ENCODE data around the gene NR3C2.
"Not testable (repeated sequence)": the region's sequence is repeated elsewhere in the genome, so short reads cannot be mapped to it uniquely, and the experiment has no call there.

Gene NR3C2

GRCh38 chr4:148152868-148153625 is 289.2 kb downstream of the NR3C2 start:
- Mint-ChIP-seq H3K4me1 (no peaks in the 10 kb centered on the region), H3K4me3 (no peak overlapping the region), H3K9me3 (peaks cover 3% of the 10 kb centered on the region), H3K36me3 (peaks cover 51% of the 10 kb centered on the region), H3K27me3 (no peaks in the 10 kb centered on the region), H3K27ac (no peak overlapping the region)
- no peak for ATAC-seq

GRCh38 chr4:148151806-148152205 is 290.4 kb downstream of the NR3C2 start:
- H3K27ac Mint-ChIP-seq = no peak overlapping the region

DNA sequence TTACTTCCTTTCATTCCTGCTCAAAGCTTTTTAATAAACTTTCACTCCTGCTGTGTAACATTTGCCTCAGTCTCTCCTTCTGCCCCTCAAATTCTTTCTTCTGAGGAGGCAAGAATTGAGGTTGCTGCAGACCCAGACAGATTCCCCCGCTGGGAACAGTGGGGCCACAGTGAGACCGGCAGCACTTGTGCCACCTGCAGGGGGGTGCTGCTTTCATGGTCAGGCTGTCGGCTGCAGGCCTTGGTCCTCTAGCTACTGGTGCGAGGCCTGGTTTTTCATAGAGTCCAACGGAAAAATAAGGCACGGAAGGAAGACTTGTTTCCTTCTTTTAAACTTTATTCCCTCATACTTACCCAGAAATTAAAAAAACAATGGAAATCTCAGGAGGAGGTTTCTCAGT is 296.7 kb downstream of the NR3C2 start:
- ATAC-seq = no peak
- no peaks in the 10 kb centered on the region for H3K27me3 Mint-ChIP-seq
- H3K9me3 Mint-ChIP-seq = no peaks in the 10 kb centered on the region
- H3K4me3 Mint-ChIP-seq = no peak overlapping the region
- H3K4me1 Mint-ChIP-seq = no peaks in the 10 kb centered on the region
- H3K36me3 Mint-ChIP-seq = peaks cover 70% of the 10 kb centered on the region
- H3K27ac Mint-ChIP-seq = no peak overlapping the region

More at GRCh38 chr4:148151806-148152205, 290.4 kb downstream of the NR3C2 start:
- Mint-ChIP-seq H3K9me3 (no peaks in the 10 kb centered on the region), H3K36me3 (peaks cover 53% of the 10 kb centered on the region), H3K4me3 (no peak overlapping the region), H3K27me3 (no peaks in the 10 kb centered on the region), H3K4me1 (no peaks in the 10 kb centered on the region)
- no peak for ATAC-seq

DNA sequence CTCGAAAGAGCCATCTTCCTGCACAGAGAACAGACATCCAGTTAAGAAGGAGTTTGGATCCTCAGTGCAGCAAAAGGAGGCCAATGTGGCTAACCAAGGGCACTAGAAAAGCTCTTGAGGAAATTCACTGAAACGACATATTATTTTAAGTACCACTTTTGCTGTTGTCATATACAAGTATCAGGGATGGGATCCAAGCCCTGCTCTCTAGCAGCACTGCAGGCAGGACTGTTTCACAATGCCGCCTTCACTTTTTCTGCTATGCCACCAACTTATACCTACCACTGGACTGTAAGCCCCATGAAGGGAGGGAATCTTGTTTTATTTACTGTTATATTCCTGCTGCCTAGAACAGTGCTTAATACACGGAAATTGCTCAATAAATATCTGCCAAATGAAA is 299.0 kb downstream of the NR3C2 start:
- no peak for ATAC-seq
- H3K4me1 Mint-ChIP-seq = no peaks in the 10 kb centered on the region
- H3K9me3 Mint-ChIP-seq = no peaks in the 10 kb centered on the region
- no peak overlapping the region for H3K4me3 Mint-ChIP-seq
- no peaks in the 10 kb centered on the region for H3K27me3 Mint-ChIP-seq
- H3K27ac Mint-ChIP-seq = no peak overlapping the region
- peaks cover 70% of the 10 kb centered on the region for H3K36me3 Mint-ChIP-seq

DNA sequence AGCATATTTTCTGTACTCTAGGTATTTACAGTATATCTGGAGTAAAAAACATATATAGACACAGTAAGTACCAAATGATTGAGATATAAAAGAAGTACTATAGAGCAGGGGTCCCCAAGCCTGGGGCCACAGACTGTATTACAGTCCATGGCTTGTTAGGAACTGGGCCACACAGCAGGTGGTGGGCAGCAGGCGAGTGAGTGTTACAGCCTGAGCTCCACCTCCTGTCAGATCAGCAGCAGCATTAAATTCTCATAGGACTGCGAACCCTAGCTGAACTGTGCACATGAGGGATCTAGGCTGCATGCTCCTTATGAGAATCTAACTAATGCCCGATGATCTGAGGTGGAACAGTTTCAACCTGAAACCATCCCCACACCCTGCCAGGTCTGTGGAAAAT is 300.7 kb downstream of the NR3C2 start:
- ATAC-seq = no peak
- no peaks in the 10 kb centered on the region for H3K27me3 Mint-ChIP-seq
- H3K36me3 Mint-ChIP-seq = peaks cover 62% of the 10 kb centered on the region
- no peak overlapping the region for H3K4me3 Mint-ChIP-seq
- H3K27ac Mint-ChIP-seq = no peak overlapping the region
- no peaks in the 10 kb centered on the region for H3K4me1 Mint-ChIP-seq
- no peaks in the 10 kb centered on the region for H3K9me3 Mint-ChIP-seq

DNA sequence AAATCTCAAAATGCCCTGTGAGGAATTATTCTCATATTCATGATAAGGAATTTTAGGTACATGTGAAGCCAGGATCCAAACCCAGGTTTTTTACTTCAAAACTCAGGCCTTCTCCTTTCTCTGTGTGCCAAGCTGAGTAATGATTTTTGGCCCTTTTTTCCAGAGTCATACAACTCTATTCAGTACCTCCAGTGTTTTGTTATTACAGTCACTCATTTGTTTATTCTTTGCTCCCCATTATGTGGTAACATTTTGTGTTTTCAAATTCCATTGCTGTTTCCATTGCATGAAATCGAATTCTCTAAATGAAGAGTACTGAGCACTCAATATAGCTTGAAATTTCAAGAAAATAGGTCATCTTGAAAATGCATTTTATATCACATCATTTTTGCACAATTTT is 315.4 kb downstream of the NR3C2 start:
- ATAC-seq = no peak
- Mint-ChIP-seq H3K36me3 (peaks cover 45% of the 10 kb centered on the region), H3K4me3 (no peak overlapping the region), H3K4me1 (no peaks in the 10 kb centered on the region), H3K27ac (no peak overlapping the region), H3K9me3 (peaks cover 23% of the 10 kb centered on the region), H3K27me3 (no peaks in the 10 kb centered on the region)

DNA sequence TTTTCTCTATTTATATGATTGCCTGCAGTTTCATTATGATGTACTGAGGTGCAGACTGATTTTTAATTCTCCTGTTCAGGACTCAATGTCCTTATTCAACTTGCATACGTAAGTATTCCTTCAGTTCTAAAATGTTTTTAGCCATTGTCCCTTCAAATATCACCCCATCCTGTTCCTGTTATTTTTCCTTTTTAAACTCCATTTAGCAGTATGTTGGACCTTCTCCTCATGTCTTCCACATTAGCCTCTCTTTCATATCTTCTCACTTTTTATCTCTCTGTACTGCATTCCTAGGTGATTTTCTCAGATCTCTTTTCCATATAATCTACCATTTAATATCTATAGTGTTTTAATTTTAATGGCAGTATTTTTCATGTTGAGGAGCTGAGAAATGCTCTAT is 317.7 kb downstream of the NR3C2 start:
- H3K4me1 Mint-ChIP-seq = no peaks in the 10 kb centered on the region
- ATAC-seq = no peak
- no peaks in the 10 kb centered on the region for H3K27me3 Mint-ChIP-seq
- H3K4me3 Mint-ChIP-seq = no peak overlapping the region
- H3K27ac Mint-ChIP-seq = no peak overlapping the region
- peaks cover 20% of the 10 kb centered on the region for H3K9me3 Mint-ChIP-seq
- H3K36me3 Mint-ChIP-seq = peaks cover 47% of the 10 kb centered on the region

GRCh38 chr4:148123161-148123560 is 319.1 kb downstream of the NR3C2 start:
- H3K4me1 Mint-ChIP-seq, ATAC-seq, H3K27ac Mint-ChIP-seq, H3K4me3 Mint-ChIP-seq, H3K27me3 Mint-ChIP-seq: not testable (repeated sequence)
- peaks cover 20% of the 10 kb centered on the region for H3K9me3 Mint-ChIP-seq
- peaks cover 53% of the 10 kb centered on the region for H3K36me3 Mint-ChIP-seq

- peaks cover 17% of the 10 kb centered on the region for H3K9me3 Mint-ChIP-seq
- H3K4me3 Mint-ChIP-seq = no peak overlapping the region
- H3K4me1 Mint-ChIP-seq = no peaks in the 10 kb centered on the region
- no peak overlapping the region for H3K27ac Mint-ChIP-seq
- peaks cover 54% of the 10 kb centered on the region for H3K36me3 Mint-ChIP-seq
- no peak for ATAC-seq
- H3K27me3 Mint-ChIP-seq = no peaks in the 10 kb centered on the region
Observed at GRCh38 chr4:148120216-148120615, 322.0 kb downstream of the NR3C2 start.

DNA sequence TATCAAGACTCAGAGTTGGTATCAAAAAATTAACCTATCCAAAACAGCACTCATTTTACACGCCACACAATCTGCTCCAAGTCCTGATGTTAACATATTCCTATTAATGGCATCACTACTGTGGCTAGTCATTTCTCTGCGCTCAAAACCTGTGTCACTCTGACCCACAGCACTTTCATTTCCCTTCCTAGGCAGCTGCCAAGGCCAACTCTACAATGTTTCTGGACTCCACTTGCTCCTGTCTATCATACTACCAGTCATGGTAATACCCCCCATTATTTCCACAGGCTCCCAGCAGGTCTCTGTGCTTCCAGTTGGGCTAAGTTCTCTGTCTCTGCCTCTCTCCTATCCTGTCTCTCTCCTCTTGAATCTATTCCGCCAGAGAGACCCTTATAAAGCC is 323.6 kb downstream of the NR3C2 start:
- Mint-ChIP-seq H3K27me3 (no peaks in the 10 kb centered on the region), H3K27ac (no peak overlapping the region), H3K4me3 (no peak overlapping the region), H3K36me3 (peaks cover 55% of the 10 kb centered on the region), H3K4me1 (no peaks in the 10 kb centered on the region), H3K9me3 (peaks cover 12% of the 10 kb centered on the region)
- no peak for ATAC-seq

DNA sequence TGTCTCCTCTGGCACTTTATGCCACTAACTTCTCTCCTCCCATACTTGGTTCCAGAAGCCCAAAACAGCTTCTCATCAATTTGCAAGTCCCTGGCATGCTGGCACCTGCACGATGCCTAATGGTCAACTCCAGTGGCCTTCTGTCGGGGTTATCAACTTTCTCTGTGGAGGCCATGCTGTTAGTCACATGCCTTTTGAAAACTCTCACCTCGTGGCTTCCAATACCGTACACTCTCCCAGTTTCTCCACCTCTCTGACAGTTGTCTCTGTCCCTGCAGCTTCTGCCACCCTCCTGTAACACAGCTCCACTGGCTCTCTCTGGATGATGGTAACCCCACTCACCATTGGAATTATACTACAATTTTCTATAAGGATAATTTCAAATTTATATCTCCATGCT is 324.0 kb downstream of the NR3C2 start:
- no peaks in the 10 kb centered on the region for H3K4me1 Mint-ChIP-seq
- no peak overlapping the region for H3K27ac Mint-ChIP-seq
- no peak overlapping the region for H3K4me3 Mint-ChIP-seq
- H3K9me3 Mint-ChIP-seq = peaks cover 7% of the 10 kb centered on the region
- no peak for ATAC-seq
- H3K27me3 Mint-ChIP-seq = no peaks in the 10 kb centered on the region
- H3K36me3 Mint-ChIP-seq = peaks cover 50% of the 10 kb centered on the region

- Mint-ChIP-seq H3K9me3 (no peaks in the 10 kb centered on the region), H3K36me3 (peaks cover 45% of the 10 kb centered on the region), H3K4me3 (no peak overlapping the region), H3K27ac (no peak overlapping the region), H3K4me1 (no peaks in the 10 kb centered on the region), H3K27me3 (no peaks in the 10 kb centered on the region)
- ATAC-seq = no peak
Observed at GRCh38 chr4:148116969-148117368, 325.2 kb downstream of the NR3C2 start.

DNA sequence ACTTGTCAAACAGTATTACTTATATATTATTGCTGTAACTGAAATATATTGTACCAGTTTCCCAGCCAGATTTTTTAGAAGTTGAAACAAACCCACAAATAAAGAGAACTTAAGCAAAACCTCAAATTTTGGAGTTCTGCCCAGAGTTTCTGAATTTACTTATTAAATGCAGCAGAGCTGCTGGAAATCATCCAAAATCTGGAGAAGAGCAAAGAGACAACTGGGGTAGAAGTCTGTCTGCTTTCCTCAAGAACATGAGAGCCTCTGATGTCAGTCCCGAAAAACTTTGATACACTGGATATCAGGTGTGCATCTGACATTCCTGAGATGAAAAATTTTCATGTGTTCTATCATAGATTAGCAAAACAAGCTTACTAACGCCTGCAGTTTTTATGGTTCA is 325.9 kb downstream of the NR3C2 start:
- Mint-ChIP-seq H3K4me3 (no peak overlapping the region), H3K27ac (no peak overlapping the region), H3K4me1 (no peaks in the 10 kb centered on the region), H3K9me3 (no peaks in the 10 kb centered on the region), H3K36me3 (peaks cover 51% of the 10 kb centered on the region), H3K27me3 (no peaks in the 10 kb centered on the region)
- no peak for ATAC-seq

DNA sequence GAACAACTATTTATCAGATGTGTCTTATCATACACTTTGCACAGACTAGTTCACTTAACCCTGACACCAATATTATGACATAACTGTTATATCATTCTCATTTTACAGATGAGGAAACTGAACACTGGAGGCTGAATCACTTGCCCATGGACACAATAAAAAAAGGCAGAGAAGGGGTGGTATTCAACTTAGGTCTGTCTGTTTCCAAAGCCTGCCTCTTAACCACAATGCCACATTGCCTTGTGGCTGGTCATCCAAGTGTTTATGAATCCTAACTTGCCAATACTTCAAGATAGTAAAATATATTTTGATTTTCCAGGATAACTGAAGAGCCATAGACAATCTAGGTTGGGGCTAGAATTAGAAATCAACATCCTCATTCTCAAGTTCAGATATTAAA is 327.8 kb downstream of the NR3C2 start:
- Mint-ChIP-seq H3K27me3 (no peaks in the 10 kb centered on the region), H3K4me3 (no peak overlapping the region), H3K27ac (no peak overlapping the region), H3K4me1 (no peaks in the 10 kb centered on the region), H3K9me3 (no peaks in the 10 kb centered on the region), H3K36me3 (peaks cover 59% of the 10 kb centered on the region)
- ATAC-seq = no peak

DNA sequence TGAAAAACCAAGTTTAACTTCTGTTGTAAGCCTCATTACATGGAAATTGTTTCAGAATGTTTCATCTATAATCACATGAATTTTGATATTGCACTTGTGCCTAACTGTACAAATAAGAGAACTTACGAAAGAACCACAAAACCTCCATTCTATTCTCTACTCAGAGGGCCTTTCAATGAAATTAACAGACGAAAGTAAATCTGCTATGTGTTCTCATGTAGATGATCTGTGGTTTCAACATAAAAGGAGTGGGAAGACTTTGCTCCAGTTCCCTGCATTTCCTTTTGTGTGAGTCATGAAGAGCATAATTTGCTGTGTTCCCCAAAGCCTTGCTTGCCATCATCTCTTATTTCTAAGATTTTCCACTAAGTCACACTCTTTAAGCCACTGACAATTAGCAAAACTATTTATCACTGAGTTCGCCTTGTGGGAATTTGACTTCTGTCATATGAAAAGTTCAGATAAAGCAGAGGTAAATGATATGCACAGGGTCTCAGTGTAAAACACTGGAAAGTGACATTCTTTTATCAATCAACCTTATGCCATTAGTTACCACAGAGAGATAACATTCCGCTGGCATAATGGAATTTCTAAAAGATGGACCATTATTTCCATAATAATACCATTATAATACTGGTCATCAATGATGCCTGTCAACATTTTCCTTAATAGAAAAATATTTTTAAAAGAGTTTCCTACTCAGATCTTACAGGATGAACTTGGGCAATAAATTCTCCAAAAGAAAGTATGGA is 329.8 kb downstream of the NR3C2 start:
- Mint-ChIP-seq H3K27me3 (no peaks in the 10 kb centered on the region), H3K27ac (no peak overlapping the region), H3K4me3 (no peak overlapping the region), H3K9me3 (no peaks in the 10 kb centered on the region), H3K4me1 (no peaks in the 10 kb centered on the region), H3K36me3 (peaks cover 57% of the 10 kb centered on the region)
- ATAC-seq = no peak

DNA sequence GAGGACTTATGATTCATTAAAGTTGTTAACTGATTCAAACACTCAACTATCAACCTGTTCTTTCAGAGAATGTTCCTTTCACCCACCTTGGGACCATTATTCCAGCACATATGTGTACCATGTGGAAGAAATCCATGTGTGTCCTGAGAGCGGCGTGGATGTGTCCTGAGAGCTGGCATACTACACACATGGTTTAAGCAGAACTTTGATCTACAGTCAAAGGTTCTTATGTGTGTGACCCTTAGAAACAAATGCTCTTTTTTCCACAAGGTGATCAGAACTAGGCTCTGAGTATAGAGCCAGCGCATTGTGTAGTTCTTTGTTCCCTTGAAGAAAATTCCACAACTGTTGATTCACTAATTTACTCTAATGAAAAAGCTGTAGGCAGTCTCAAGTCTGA is 332.0 kb downstream of the NR3C2 start:
- Mint-ChIP-seq H3K4me1 (no peaks in the 10 kb centered on the region), H3K4me3 (no peak overlapping the region), H3K27ac (no peak overlapping the region), H3K27me3 (no peaks in the 10 kb centered on the region), H3K9me3 (no peaks in the 10 kb centered on the region), H3K36me3 (peaks cover 79% of the 10 kb centered on the region)
- no peak for ATAC-seq
